Body of pancreas (tissue), 4 donors: ENCODE measurements around the gene TNFAIP8. TPM values are rescaled to one million over a fixed set of nuclear protein-coding genes. Genes with fewer than 3 reads are reported as not detected.

ENCODE experiments used
- ATAC-seq: fragments of 150-250 bp; one replicate; pipeline ENCODE4 v1.9.1; 2016
- DNase-seq, 4 donors: peaks; one replicate each; pipeline ENCODE4 v3.0.0-alpha.2; 2019
- H3K27ac ChIP-seq, 4 donors: fragments of 200-600 bp; sonication (generic); 1 replicate in 3 of 4; 2 replicates in 1 of 4; pipeline versions ENCODE4 v1.5.1 to v1.6.1; 2016 to 2019; ENCODE audit warnings: mild to moderate bottlenecking in 1 of 4, mixed read lengths in 1 of 4, moderate library complexity in 1 of 4
- H3K27me3 ChIP-seq, 2 donors: fragments of 200-600 bp; sonication (generic); one replicate each; pipeline ENCODE4 v1.6.0; 2016; ENCODE audit warnings: mild to moderate bottlenecking in 1 of 2
- H3K36me3 ChIP-seq, 2 donors: fragments of 200-600 bp; sonication (generic); replicated peaks in 1 of 2; 2 replicates each; pipeline ENCODE4 v1.5.1; 2016; ENCODE audit warnings: low read depth in 2 of 2; ENCODE audit not compliant: insufficient read depth in 1 of 2
- H3K4me1 ChIP-seq: fragments of 200-600 bp; sonication (generic); one replicate; pipeline ENCODE4 v1.6.0; 2016
- H3K4me3 ChIP-seq, 2 donors: fragments of 200-600 bp; sonication (generic); 1 replicate in 1 of 2; 2 replicates in 1 of 2; pipeline ENCODE4 v1.5.1; 2016 to 2019
- H3K9me3 ChIP-seq, 3 donors: fragments of 200-600 bp; sonication (generic); 1 replicate in 2 of 3; 2 replicates in 1 of 3; pipeline ENCODE4 v1.5.1; 2016
- POLR2A ChIP-seq, 3 donors: fragments of 450-650 bp; IDR thresholded peaks; one replicate each; pipeline ENCODE4 v1.6.1; 2016; ENCODE audit warnings: antibody characterized with exemption in 3 of 3, mild to moderate bottlenecking in 2 of 3
- WGBS, 2 donors: methylation state at CpG; one replicate each; pipeline ENCODE4 v1.1.5; 2017; 5-methylcytosine and 5-hydroxymethylcytosine counted together
- intact Hi-C: fragments of 100-400 bp; cut with DNase I; formaldehyde crosslinking; loops from one replicate; pipeline ENCODE4 v1.15.1; 2023
- total RNA-seq, 2 donors: library from RNA; depleted of rRNA; stranded (reverse); fragments of >200 nt; gene quantifications; one replicate each; pipeline ENCODE4 v1.1.0, GENCODE V29; 2016
- TF ChIP-seq, protein P1 (sequence below), 7 experiments: fragments of 450-650 bp in 4 of 7; fragments of 200-600 bp in 3 of 7; sonication (generic) in 3 of 7; IDR thresholded peaks; one replicate each; pipeline ENCODE4 v1.5.1; 2016 to 2019; ENCODE audit warnings: antibody characterized with exemption in 7 of 7

TNFAIP8 gene
- total RNA-seq, 2 donors from 2014 or later = 15.8 to 32.3 TPM

DNA sequence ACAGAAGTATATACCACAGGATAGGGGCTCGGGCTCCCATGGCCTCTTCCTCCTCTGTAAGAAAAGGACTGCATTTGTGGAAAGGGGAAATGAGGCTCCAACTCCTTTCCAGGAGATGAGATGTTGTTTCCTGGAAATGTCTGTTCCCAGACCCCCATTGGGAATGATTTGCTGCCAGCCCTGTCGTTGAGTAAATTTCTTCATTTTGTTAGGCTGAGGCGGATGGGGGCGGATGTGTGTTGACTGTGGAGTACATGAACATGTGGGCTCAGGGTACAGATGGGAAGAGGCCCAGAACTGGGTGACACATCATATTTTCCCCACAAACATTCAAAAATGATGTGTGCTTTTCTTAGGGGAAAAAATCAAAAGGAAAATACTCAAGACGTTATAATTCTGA lies 28.8 kb upstream of the TNFAIP8 start:
- no peaks in the 10 kb centered on the region for H3K36me3 ChIP-seq
- no peak overlapping the region for H3K4me3 ChIP-seq
- no peaks in the 10 kb centered on the region for H3K9me3 ChIP-seq
- DNase-seq (no peak), ATAC-seq (no peak)
- TF ChIP-seq POLR2A (IDR thresholded peaks at IDR 0.05) = no peak
- TF ChIP-seq, protein P1, sequence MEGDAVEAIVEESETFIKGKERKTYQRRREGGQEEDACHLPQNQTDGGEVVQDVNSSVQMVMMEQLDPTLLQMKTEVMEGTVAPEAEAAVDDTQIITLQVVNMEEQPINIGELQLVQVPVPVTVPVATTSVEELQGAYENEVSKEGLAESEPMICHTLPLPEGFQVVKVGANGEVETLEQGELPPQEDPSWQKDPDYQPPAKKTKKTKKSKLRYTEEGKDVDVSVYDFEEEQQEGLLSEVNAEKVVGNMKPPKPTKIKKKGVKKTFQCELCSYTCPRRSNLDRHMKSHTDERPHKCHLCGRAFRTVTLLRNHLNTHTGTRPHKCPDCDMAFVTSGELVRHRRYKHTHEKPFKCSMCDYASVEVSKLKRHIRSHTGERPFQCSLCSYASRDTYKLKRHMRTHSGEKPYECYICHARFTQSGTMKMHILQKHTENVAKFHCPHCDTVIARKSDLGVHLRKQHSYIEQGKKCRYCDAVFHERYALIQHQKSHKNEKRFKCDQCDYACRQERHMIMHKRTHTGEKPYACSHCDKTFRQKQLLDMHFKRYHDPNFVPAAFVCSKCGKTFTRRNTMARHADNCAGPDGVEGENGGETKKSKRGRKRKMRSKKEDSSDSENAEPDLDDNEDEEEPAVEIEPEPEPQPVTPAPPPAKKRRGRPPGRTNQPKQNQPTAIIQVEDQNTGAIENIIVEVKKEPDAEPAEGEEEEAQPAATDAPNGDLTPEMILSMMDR (IDR thresholded peaks at IDR 0.05) = no peak
- H3K4me1 ChIP-seq = peaks cover 44% of the 10 kb centered on the region
- intact Hi-C loops = no loop called here
- 66 to 69% methylated on average over 5 of the region's 5 CpGs for WGBS, 2 donors
- peak overlapping the region in 3 of 4 donors; percentile 76 to 86 (median 80) for H3K27ac ChIP-seq
- no peaks in the 10 kb centered on the region for H3K27me3 ChIP-seq

- DNase-seq (no peak), ATAC-seq (no peak)
- H3K4me1 ChIP-seq = peaks cover 30% of the 10 kb centered on the region
- H3K4me3 ChIP-seq = no peak overlapping the region
- no peaks in the 10 kb centered on the region for H3K27me3 ChIP-seq
- no peak overlapping the region for H3K27ac ChIP-seq
- H3K9me3 ChIP-seq = no peaks in the 10 kb centered on the region
- WGBS, 2 donors = 86 to 90% methylated on average over 10 of the region's 10 CpGs
- intact Hi-C loops = no loop called here
- H3K36me3 ChIP-seq = no peaks in the 10 kb centered on the region
- TF ChIP-seq POLR2A (IDR thresholded peaks at IDR 0.05) = no peak
- TF ChIP-seq, protein P1 (IDR thresholded peaks at IDR 0.05) = no peak
Measured at GRCh38 chr5:119328753-119329602, 26.8 kb upstream of the TNFAIP8 start.

- H3K4me1 ChIP-seq = peaks cover 23% of the 10 kb centered on the region
- H3K27me3 ChIP-seq = no peaks in the 10 kb centered on the region
- ATAC-seq = no peak
- H3K4me3 ChIP-seq = no peak overlapping the region
- no peak overlapping the region for H3K27ac ChIP-seq
- H3K36me3 ChIP-seq = no peaks in the 10 kb centered on the region
- DNase-seq = no peak
- H3K9me3 ChIP-seq = no peaks in the 10 kb centered on the region
- no peak for TF ChIP-seq POLR2A (IDR thresholded peaks at IDR 0.05)
- TF ChIP-seq, protein P1 (IDR thresholded peaks at IDR 0.05) = no peak
- intact Hi-C loops = no loop called here
- 80 to 82% methylated on average over 6 of the region's 6 CpGs for WGBS, 2 donors
Measured at GRCh38 chr5:119329666-119330065, 26.2 kb upstream of the TNFAIP8 start.

DNA sequence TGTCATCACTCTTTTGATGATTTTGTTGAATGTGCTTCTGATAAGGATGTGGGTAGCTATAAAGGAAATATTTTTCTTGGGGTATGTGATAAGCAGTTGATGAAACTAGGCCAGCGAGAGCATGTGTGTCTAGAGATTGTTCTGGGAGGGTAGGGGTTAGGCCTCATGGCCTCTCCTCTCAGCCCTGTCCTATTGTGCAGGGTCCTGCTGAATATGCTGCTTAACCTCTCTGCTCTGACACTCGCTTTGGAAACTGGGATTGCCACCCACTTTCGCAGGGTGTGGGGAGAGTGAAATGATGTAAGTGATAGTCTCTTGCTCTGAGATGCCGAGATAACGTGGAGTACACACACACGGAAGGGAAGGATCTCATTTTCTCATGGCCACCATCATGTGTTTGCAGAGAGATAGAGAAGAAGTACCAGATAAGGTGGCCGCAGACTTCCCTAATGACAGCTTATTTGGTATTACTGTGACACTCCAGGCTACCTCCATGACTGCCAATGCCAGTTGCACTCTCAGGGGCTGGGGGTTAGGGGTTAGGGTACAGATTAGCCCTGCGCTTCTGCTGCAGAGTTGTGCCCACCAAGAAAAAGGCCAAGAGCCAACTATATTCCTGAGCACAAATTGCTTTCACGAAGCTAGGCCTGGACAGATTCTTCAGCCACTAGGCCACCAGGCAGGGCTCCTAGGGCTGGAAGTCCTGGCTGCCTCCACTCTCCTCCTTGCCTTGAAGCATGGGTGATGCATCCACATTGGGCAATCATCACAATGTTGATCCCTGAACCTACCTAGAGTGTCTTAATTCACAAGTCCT lies 25.2 kb upstream of the TNFAIP8 start:
- 63 to 65% methylated on average over 8 to 9 of the region's 9 CpGs for WGBS, 2 donors
- no peak overlapping the region for H3K4me3 ChIP-seq
- TF ChIP-seq POLR2A (IDR thresholded peaks at IDR 0.05) = no peak
- TF ChIP-seq, protein P1 (IDR thresholded peaks at IDR 0.05) = no peak
- H3K27me3 ChIP-seq = no peaks in the 10 kb centered on the region
- no peak for ATAC-seq
- intact Hi-C loops = no loop called here
- no peak overlapping the region for H3K27ac ChIP-seq
- no peak for DNase-seq
- peaks cover 19% of the 10 kb centered on the region for H3K4me1 ChIP-seq
- no peaks in the 10 kb centered on the region for H3K36me3 ChIP-seq
- H3K9me3 ChIP-seq = no peaks in the 10 kb centered on the region
